ENCODE results near the gene ATP11A.

GRCh38 chr13:112779856-112780604 lies 90.2 kb downstream of the ATP11A start:
- TF ChIP-seq CTCF (IDR thresholded peaks at IDR 0.05) (no peak), POLR2A (IDR thresholded peaks at IDR 0.05) (no peak)
